HL-60 (cell line): ENCODE results near the gene CCL20.

ENCODE experiments used
- DNase-seq, 2 experiments: peaks; one replicate each; pipeline ENCODE4 v3.0.0-alpha.2; 2010 to 2020; ENCODE audit warnings: low read depth in 1 of 2, low spot score in 1 of 2
- H3K27ac ChIP-seq: fragments of 250-450 bp; sonication (Bioruptor Pico); replicated peaks from 2 replicates; pipeline ENCODE4 v1.5.1; 2020; ENCODE audit warnings: mild to moderate bottlenecking, moderate library complexity
- H3K27me3 ChIP-seq: fragments of 250-450 bp; sonication (Bioruptor Pico); 2 replicates; pipeline ENCODE4 v1.5.1; 2021; ENCODE audit warnings: mild to moderate bottlenecking, moderate library complexity; ENCODE audit not compliant: insufficient read depth, poor library complexity, severe bottlenecking
- H3K4me3 ChIP-seq: replicated peaks from 2 replicates; pipeline ENCODE4 v1.5.1; 2011; ENCODE audit warnings: mild to moderate bottlenecking, control low read depth, low read length; ENCODE audit not compliant: insufficient read depth
- CTCF ChIP-seq: IDR thresholded peaks from one replicate; pipeline ENCODE4 v1.5.1; 2011; ENCODE audit warnings: low read length, control low read depth, inconsistent platforms; ENCODE audit not compliant: insufficient read depth
- GABPA ChIP-seq: IDR thresholded peaks from 2 replicates; pipeline ENCODE4 v1.6.1; 2012; ENCODE audit warnings: low read depth
- POLR2AphosphoS5 ChIP-seq: IDR thresholded peaks from 2 replicates; pipeline ENCODE4 v1.6.1; 2012; ENCODE audit warnings: low read depth
- REST ChIP-seq: IDR thresholded peaks from 2 replicates; pipeline ENCODE4 v1.6.1; 2012; ENCODE audit warnings: low read depth; ENCODE audit not compliant: insufficient replicate concordance
- SPI1 ChIP-seq: IDR thresholded peaks from 2 replicates; pipeline ENCODE4 v1.6.1; 2012; ENCODE audit warnings: low read depth, mild to moderate bottlenecking, borderline replicate concordance

Gene CCL20

GRCh38 chr2:227767830-227768229, 45.8 kb upstream of the CCL20 start:
- no peak for DNase-seq
- TF ChIP-seq POLR2AphosphoS5, result no peak
- no peak for TF ChIP-seq SPI1
- no peak for TF ChIP-seq CTCF
- TF ChIP-seq GABPA, result no peak
- no peak for TF ChIP-seq REST

GRCh38 chr2:227772197-227772661, 41.4 kb upstream of the CCL20 start:
- H3K27me3 ChIP-seq, result no peaks in the 10 kb centered on the region

More at GRCh38 chr2:227767830-227768229, 45.8 kb upstream of the CCL20 start:
- Histone ChIP-seq H3K4me3 (no peak overlapping the region), H3K27ac (no peak overlapping the region), H3K27me3 (no peaks in the 10 kb centered on the region)

GRCh38 chr2:227772932-227773331, 40.7 kb upstream of the CCL20 start:
- no peak for DNase-seq
- Histone ChIP-seq H3K4me3 (no peak overlapping the region), H3K27ac (no peak overlapping the region), H3K27me3 (no peaks in the 10 kb centered on the region)
- TF ChIP-seq CTCF (no peak), POLR2AphosphoS5 (no peak), SPI1 (no peak), REST (no peak), GABPA (no peak)

More at GRCh38 chr2:227772197-227772661, 41.4 kb upstream of the CCL20 start:
- no peak for TF ChIP-seq GABPA
- no peak for TF ChIP-seq REST
- no peak for TF ChIP-seq POLR2AphosphoS5
- no peak for TF ChIP-seq CTCF
- DNase-seq, result no peak
- Histone ChIP-seq H3K4me3 (no peak overlapping the region), H3K27ac (no peak overlapping the region)
